ENCODE measurements around the gene ZNF267. TPM values are rescaled to one million over a fixed set of nuclear protein-coding genes. Genes with fewer than 3 reads are reported as not detected.

Gene ZNF267
- total RNA-seq, 4 donors from 2014 or later, result 8.7 to 24.4 (median 16.3) TPM

DNA sequence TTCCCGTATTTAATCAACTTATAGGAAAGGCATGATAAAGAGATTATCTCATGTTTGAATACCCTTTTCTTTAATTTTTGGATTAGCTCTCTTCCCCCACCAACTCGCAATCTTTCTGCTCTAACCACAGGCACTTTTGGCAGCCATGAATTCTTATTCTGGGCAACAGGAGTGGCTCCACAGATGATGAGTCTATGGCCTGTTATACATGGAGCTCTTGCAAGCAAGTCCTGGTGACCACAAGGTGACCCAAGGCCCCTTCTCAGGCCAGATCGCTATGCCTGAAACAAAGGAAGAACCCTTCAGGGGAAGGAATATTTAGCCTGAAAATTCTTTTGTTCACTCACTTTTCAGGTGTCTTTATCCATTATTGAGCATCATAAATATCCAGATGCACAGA lies 10.8 kb upstream of the ZNF267 start:
- DNase-seq (ENCODE audit: low spot score) (no peak), ATAC-seq (ENCODE audit: low FRiP score) (no peak)
- TF ChIP-seq, protein P1, sequence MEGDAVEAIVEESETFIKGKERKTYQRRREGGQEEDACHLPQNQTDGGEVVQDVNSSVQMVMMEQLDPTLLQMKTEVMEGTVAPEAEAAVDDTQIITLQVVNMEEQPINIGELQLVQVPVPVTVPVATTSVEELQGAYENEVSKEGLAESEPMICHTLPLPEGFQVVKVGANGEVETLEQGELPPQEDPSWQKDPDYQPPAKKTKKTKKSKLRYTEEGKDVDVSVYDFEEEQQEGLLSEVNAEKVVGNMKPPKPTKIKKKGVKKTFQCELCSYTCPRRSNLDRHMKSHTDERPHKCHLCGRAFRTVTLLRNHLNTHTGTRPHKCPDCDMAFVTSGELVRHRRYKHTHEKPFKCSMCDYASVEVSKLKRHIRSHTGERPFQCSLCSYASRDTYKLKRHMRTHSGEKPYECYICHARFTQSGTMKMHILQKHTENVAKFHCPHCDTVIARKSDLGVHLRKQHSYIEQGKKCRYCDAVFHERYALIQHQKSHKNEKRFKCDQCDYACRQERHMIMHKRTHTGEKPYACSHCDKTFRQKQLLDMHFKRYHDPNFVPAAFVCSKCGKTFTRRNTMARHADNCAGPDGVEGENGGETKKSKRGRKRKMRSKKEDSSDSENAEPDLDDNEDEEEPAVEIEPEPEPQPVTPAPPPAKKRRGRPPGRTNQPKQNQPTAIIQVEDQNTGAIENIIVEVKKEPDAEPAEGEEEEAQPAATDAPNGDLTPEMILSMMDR (IDR thresholded peaks at IDR 0.05), result no peak

- TF ChIP-seq, protein P1 (IDR thresholded peaks at IDR 0.05), result no peak
- no peak for DNase-seq (ENCODE audit: low spot score)
Observed at GRCh38 chr16:31868164-31868563, 5.4 kb upstream of the ZNF267 start.

DNA sequence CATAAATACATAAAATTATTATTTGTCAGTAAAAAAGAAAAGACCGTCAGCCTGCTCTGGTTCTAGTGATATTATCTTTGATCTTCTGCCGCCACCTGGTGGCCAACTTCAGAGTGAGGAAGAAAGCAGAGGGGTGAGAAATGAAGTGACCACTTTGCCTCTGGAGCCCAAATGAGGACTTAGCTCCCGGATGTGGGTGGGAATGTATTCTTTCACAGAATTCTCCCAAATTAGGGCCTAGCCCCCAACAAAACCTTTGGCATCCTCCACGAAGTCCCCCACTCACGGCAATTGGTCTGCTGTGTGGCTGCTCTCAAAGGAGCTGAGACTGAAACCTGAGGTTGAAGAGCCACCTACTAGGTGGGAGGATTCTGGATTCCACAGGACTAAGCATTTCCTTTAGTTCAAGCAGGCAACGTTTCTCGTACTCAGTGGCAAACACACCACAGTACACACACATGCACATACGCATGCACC lies 4.9 kb upstream of the ZNF267 start:
- ATAC-seq (ENCODE audit: low FRiP score), result no peak
- TF ChIP-seq, protein P1 (IDR thresholded peaks at IDR 0.05), result peak in 1 of 3 donors; percentile 15
- DNase-seq (ENCODE audit: low spot score), result peak; percentile 99

More at GRCh38 chr16:31868164-31868563, 5.4 kb upstream of the ZNF267 start:
- ATAC-seq (ENCODE audit: low FRiP score), result no peak

- TF ChIP-seq, protein P1 (IDR thresholded peaks at IDR 0.05), result no peak
- DNase-seq (ENCODE audit: low spot score) (no peak), ATAC-seq (ENCODE audit: low FRiP score) (peak; percentile 29)
Observed at GRCh38 chr16:31869511-31870201, 4.0 kb upstream of the ZNF267 start.

DNA sequence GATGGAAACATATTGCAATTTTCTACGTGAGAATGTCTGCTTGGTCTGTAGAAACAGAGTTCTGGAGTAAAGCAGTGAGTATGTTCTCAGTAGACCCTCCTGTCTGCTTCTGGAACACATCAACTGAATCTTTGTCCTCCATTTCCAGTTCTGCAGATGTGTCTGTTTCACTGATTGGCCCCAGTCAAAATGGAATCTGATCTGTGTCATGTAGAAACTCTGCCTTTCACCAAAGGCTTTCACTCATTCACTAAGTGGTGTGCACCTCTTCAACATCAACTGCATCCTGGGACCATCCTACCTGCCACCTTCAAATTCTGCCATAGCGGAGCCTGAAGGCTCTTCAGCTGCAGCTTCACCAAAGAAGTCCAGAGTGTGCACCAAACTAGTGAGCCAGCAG lies 2.8 kb upstream of the ZNF267 start:
- TF ChIP-seq, protein P1 (IDR thresholded peaks at IDR 0.05), result no peak
- DNase-seq (ENCODE audit: low spot score) (no peak), ATAC-seq (ENCODE audit: low FRiP score) (no peak)

GRCh38 chr16:31871510-31871909 lies 2.1 kb upstream of the ZNF267 start:
- DNase-seq (ENCODE audit: low spot score) (no peak), ATAC-seq (ENCODE audit: low FRiP score) (no peak)
- TF ChIP-seq, protein P1 (IDR thresholded peaks at IDR 0.05), result no peak

GRCh38 chr16:31872201-31872600 lies 1.4 kb upstream of the ZNF267 start:
- TF ChIP-seq, protein P1 (IDR thresholded peaks at IDR 0.05), result no peak
- no peak for ATAC-seq (ENCODE audit: low FRiP score)
- DNase-seq (ENCODE audit: low spot score), result no peak
